ENCODE results near the gene CELSR2.

Gene CELSR2

DNA sequence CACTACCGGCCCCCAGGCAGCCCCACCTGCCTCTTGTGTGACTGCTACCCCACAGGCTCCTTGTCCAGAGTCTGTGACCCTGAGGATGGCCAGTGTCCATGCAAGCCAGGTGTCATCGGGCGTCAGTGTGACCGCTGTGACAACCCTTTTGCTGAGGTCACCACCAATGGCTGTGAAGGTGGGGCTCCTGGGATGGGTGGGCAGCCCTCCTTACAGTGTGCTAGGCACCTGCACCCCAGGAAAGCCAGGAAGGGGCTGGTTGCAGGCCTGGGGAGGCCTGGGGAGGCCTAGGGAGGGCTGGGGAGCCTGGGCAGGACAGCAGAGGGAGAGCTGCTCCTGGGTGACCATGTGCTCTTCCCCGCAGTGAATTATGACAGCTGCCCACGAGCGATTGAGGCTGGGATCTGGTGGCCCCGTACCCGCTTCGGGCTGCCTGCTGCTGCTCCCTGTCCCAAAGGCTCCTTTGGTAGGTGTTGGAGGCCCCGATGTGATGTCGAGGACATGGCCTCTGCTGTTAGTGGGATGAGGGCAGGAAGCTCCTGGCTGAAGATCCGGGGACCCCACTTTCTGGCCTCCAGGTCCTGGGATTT lies 16.5 kb downstream of the CELSR2 start:
- no peak for DNase-seq

DNA sequence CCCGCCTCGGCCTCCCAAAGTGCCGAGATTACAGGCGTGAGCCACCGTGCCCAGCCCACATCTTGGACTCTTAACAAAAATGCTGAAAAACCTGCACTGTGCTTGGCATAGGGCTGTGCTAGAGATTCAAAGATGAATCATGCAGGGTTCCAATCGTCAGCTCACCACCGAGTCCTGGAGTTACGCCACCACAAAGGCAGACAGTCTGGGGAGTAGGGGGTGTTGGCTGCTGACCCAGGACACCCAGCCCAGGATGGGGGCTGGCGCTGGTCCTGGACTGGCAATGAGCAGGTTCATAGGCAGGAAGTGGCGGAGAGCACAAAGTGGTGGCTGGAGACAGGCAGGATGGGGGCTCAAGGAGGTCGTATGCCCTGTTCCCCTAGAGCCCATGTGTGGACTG lies 17.6 kb downstream of the CELSR2 start:
- DNase-seq = no peak

DNA sequence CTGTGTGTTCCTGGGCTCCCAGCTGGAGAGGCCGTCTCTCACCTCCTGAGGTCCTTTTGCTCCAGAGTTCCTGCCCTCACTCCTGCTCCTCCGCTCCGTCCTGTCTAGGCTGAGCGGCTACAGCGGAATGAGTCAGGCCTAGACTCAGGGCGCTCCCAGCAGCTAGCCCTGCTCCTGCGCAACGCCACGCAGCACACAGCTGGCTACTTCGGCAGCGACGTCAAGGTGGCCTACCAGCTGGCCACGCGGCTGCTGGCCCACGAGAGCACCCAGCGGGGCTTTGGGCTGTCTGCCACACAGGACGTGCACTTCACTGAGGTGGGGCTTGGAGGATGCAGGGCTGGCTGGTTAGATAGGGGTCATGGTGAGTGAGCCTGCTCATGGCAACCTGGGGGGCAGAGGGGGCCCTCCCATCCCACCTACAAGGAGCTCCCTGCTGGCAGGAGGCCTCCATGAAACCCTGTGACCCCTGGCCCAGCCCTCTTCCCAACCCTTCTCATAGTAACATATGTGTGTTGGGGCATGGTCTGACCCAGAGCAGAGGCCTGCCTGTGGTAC lies 18.5 kb downstream of the CELSR2 start:
- no peak for DNase-seq

DNA sequence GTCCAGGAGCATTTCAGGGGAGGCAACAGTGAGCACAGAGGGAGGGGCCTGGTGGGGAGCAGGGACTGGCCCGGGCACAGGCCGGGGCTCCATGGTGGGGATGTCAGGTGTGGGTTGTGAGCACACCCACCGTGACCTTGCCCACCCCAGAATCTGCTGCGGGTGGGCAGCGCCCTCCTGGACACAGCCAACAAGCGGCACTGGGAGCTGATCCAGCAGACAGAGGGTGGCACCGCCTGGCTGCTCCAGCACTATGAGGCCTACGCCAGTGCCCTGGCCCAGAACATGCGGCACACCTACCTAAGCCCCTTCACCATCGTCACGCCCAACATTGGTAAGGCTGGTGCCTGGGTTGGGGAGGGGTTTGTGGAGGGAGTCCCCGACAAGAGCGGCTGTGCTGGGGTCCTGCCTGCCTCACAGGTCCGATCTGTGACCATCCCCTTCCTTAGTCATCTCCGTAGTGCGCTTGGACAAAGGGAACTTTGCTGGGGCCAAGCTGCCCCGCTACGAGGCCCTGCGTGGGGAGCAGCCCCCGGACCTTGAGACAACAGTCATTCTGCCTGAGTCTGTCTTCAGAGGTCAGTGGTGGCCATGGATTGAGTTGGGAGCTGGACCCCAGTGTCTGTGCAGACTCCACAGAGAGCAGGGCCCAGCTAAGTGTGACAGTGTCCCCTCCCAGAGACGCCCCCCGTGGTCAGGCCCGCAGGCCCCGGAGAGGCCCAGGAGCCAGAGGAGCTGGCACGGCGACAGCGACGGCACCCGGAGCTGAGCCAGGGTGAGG lies 19.3 kb downstream of the CELSR2 start:
- no peak for DNase-seq

DNA sequence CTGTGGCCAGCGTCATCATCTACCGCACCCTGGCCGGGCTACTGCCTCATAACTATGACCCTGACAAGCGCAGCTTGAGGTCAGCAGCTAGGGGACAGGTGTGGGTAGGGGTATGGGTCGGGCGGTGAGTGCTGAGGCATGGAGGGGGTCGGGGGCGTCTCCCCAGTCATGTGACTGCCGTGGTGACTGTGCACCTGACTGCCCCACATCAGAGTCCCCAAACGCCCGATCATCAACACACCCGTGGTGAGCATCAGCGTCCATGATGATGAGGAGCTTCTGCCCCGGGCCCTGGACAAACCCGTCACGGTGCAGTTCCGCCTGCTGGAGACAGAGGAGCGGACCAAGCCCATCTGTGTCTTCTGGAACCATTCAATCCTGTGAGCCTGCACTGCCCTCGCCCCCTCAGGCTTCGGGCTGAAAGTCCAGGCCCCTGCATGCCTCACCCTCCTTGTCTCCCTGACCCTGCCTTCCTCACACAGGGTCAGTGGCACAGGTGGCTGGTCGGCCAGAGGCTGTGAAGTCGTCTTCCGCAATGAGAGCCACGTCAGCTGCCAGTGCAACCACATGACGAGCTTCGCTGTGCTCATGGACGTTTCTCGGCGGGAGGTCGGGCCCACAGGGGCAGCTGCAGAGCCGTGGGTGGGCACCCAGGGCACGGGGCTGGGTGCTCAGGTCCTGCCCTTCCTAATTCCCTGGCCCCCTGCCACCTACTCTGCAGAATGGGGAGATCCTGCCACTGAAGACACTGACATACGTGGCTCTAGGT lies 20.1 kb downstream of the CELSR2 start:
- DNase-seq = no peak

DNA sequence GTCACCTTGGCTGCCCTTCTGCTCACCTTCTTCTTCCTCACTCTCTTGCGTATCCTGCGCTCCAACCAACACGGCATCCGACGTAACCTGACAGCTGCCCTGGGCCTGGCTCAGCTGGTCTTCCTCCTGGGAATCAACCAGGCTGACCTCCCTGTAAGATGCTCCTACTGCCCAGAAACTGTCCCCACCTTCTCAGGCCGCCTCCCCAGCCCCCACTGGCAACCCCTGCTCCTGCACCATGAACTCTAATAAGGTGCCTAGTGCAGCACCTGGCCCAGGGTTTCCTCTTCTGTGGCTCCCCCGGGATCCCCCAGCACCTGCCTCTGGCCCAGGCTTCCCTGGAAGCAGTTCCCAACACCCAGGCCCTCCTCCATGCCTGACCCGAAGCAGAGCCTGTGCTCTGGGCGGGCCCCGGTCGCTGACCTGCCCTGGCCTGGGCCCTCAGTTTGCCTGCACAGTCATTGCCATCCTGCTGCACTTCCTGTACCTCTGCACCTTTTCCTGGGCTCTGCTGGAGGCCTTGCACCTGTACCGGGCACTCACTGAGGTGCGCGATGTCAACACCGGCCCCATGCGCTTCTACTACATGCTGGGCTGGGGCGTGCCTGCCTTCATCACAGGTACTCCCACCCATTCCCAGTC lies 20.8 kb downstream of the CELSR2 start:
- DNase-seq = no peak

DNA sequence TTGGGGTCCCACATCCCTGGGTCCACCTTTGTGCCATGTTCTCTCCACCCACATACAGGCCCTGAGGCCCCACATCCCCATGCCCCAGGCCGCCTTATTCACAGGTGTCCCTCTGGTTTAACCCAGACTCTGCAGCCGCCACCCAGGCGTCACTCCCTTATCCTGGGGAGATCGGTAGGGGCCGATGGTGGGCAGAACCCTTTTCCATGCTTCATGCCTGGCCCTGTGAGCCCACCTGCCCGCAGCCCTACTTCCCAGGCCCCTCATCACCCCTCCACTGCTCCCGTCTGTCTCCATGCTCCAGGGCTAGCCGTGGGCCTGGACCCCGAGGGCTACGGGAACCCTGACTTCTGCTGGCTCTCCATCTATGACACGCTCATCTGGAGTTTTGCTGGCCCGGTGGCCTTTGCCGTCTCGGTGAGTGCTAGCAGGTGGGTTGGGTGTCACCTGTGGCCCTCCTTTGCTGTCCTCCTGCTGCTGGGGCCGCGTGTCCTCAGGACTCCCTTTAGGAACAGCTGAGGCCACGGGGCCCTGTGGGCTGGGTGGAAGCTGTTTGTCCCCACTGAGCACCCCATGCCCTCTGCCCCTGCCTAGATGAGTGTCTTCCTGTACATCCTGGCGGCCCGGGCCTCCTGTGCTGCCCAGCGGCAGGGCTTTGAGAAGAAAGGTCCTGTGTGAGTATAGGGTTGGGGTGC lies 21.4 kb downstream of the CELSR2 start:
- DNase-seq = no peak

DNA sequence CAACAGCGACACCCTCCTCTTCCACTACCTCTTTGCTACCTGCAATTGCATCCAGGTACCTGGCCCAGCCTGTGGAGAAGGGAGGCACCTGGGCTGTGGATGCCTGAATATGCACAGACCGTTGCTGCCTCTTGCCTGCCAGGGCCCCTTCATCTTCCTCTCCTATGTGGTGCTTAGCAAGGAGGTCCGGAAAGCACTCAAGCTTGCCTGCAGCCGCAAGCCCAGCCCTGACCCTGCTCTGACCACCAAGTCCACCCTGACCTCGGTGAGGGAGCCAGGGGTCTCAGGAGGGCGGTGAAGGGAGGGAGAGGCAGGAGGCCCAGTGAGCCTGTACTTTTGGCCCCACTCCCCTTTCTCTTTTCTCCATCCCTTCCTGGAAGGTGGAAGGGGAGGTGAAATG lies 22.1 kb downstream of the CELSR2 start:
- no peak for DNase-seq

DNA sequence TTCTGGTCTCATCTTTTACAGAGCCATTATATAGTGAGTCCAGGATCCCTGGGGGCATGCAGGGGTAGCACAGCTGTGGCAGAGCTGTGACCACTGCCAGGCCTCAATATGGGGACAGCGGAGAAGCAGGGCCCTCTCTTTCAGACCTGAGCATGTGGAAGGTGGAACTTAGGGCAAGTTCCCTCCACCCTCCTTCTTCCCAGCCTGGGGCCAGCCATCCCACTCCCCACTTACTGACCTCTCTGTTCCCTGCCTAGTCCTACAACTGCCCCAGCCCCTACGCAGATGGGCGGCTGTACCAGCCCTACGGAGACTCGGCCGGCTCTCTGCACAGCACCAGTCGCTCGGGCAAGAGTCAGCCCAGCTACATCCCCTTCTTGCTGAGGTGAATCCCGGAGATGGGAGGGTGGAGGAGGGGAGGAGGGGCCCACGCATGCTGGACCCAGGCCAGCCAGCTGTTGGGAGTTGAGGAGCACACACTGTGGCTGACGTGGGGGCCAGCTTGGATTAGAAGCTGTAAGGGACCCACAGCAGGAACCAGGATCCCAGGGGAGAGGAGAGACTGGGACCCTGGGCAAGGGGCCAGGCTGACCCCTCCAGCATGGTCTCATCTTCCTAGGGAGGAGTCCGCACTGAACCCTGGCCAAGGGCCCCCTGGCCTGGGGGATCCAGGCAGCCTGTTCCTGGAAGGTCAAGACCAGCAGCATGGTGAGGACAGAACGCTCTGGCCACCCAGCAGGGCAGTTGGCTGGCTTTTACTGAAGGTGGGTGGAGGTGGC lies 22.9 kb downstream of the CELSR2 start:
- DNase-seq = no peak

DNA sequence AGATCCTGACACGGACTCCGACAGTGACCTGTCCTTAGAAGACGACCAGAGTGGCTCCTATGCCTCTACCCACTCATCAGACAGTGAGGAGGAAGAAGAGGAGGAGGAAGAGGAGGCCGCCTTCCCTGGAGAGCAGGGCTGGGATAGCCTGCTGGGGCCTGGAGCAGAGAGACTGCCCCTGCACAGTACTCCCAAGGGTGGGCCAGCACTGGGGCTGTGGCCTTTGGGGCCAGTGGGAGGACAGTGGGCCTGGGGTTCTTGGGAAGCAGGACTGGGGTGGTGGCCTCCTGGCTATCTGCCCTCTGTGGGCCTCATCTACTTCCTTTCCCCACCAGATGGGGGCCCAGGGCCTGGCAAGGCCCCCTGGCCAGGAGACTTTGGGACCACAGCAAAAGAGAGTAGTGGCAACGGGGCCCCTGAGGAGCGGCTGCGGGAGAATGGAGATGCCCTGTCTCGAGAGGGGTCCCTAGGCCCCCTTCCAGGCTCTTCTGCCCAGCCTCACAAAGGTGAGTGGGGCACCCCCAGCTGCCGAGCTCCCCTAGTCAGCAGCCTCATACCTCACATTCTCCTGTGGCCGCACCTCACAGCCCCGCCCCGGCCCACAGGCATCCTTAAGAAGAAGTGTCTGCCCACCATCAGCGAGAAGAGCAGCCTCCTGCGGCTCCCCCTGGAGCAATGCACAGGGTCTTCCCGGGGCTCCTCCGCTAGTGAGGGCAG lies 23.6 kb downstream of the CELSR2 start:
- DNase-seq = no peak

DNA sequence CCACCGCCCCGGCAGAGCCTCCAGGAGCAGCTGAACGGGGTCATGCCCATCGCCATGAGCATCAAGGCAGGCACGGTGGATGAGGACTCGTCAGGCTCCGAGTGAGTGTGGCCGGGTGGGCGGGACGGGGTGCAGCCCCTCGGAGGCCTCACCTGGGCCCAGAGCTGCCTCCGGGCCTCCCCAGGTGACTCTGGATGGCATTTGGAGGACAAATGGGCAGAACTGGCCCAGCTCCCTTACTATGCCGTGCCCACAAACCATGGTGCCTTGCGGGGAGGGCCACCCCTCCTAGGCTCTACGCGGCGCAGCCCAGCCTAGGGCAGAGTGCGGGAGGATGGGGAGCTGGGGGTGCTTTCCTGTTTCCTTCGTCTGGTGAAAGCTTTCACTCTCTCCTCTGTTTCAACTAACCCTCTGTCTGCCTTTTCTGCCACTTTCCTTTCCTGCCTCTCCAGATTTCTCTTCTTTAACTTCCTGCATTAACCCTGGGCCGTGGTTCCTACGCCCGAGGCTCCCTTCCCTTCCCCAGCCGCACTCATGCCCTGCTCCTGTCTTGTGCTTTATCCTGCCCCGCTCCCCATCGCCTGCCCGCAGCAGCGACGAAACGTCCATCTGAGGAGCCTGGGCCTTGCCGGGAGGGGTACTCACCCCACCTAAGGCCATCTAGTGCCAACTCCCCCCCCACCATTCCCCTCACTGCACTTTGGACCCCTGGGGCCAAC lies 24.4 kb downstream of the CELSR2 start:
- DNase-seq = no peak

DNA sequence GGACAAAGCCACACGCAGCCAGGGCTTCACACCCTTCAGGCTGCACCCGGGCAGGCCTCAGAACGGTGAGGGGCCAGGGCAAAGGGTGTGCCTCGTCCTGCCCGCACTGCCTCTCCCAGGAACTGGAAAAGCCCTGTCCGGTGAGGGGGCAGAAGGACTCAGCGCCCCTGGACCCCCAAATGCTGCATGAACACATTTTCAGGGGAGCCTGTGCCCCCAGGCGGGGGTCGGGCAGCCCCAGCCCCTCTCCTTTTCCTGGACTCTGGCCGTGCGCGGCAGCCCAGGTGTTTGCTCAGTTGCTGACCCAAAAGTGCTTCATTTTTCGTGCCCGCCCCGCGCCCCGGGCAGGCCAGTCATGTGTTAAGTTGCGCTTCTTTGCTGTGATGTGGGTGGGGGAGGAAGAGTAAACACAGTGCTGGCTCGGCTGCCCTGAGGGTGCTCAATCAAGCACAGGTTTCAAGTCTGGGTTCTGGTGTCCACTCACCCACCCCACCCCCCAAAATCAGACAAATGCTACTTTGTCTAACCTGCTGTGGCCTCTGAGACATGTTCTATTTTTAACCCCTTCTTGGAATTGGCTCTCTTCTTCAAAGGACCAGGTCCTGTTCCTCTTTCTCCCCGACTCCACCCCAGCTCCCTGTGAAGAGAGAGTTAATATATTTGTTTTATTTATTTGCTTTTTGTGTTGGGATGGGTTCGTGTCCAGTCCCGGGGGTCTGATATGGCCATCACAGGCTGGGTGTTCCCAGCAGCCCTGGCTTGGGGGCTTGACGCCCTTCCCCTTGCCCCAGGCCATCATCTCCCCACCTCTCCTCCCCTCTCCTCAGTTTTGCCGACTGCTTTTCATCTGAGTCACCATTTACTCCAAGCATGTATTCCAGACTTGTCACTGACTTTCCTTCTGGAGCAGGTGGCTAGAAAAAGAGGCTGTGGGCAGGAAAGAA lies 25.5 kb downstream of the CELSR2 start:
- DNase-seq = no peak

DNA sequence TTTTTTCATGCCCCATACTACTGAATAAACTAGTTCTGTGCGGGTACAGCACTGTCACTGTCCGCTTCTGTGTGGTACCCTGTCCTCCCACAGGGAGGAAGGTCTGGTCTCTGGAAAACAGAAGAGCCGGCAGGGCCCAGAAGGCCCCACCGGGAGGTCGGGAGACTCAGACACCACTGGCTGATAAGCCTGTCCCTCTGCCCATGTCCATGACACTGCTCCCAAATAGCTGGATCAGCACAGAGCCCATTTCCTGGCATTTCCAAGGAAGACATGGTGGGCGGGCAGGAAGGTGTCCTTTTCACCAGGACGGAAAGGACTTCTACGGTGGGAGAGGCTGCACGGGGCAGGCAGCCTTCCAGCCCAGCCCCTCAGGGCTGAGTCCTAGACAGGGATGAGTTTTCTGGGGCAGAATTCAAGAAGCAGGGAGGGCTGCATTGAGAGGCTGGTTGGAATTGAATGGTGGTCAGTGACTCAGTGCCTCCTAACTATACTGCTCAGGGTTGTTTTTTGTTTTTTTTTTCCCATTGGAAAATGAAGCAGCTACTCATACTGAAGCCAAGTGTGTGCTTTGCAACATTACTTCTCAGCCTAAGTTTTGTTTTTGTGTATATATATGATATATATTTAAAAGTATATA lies 26.5 kb downstream of the CELSR2 start:
- no peak for DNase-seq

DNA sequence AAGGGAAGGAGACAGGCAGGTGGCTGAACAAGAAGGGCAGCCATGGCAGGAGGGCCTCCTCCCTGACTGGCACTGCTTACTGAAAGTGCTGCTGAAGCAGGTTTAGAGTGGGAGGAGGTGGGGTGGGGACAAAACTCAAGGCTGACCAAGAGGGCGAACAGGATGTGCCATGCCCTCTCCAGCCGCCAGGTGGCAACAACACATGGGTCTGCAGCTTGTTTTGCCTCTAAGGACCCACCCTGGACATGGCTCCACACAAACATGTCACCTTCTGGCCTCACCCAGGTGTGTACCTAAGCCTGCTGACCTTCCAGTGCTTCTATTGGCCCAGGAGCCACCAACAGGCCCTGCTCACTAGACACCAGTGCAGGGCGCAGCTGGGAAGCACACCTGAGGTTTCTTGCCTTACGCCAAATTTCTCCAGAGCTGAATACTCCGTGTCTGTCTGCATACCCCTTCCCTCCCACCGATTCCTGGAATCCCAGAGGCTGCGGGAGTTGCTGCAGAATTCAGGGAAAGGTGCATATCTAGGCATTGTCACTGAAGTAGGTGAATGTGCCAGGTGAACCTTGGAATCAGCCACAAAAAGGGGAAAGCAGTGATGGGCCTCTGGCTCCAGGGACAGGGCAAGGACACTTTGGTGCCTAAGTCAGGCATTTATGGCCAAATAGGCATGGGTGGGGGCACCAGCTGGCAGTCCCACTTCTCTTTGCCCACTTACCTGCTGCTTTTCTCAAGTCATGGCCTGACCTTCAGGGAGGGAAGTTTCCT lies 28.3 kb downstream of the CELSR2 start:
- DNase-seq = peak; percentile 80 to 84

DNA sequence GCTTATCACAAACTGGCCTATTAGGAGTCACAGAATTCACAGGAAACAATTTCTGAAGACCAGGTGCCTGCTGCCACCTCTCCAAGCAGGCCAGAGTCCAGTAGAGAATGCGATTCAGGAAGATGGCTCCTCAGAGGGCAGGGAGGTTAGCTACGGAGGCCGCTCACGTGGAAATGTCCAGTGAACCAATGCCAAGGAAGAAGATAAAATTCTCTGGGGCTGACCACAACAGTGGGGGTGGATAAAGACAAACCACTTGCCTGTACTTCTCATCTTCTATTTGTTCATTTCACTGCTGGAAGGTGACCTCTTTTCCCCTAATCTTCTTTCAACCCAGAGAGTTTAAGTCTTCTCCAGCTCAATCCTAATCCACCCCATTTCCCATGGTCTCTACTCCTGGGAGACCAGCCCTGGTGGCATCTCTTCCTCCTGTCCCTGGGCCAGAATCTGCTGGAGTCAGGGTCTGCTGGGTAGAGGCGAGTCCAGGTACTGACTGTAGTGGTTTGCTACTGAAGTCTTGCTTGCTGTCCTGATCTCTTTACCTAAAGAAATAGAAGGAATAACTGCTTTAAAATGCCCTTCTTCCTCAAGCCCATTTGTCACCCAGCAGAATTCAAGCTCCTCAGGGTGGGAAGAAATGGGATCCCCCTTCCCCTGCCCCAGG lies 30.4 kb downstream of the CELSR2 start:
- no peak for DNase-seq

DNA sequence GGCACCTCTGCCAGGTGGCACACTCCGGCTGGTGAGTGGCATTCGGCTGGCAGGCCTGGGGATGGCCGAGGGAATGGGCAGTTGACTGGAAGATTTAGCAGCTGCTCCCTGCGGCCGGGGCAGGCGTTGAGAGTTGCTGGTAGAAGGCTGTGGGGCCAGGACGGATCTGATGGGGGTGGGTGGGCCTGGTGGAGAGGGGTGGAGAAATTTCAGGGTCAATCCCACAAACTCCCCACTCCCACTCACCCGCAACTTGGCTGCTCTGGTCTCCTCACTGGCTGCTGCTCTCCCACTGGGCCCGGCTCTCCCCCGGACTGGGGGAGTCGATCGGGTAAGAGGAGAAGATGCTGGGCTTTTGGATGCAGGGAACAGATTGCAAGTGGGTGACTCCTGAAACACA lies 31.5 kb downstream of the CELSR2 start:
- DNase-seq = no peak

Measured in activated CD4-positive, alpha-beta T cell treated with anti-CD3 and anti-CD28 coated beads, Interleukin-2, amount 50 U/mL, for 48 hours (primary cell).